Dermis microvascular lymphatic vessel endothelial cell (primary cell): Measurements from ENCODE around the gene SLFN13. TPM values are rescaled to one million over a fixed set of nuclear protein-coding genes. Genes with fewer than 3 reads are reported as not detected.
A peak's percentile ranks its signal among the peaks of the same experiment; 100 is the strongest.
"Not testable (repeated sequence)": the region's sequence is repeated elsewhere in the genome, so short reads cannot be mapped to it uniquely, and the experiment has no call there.

Experiments used
- DNase-seq, 2 donors: peaks; one replicate each; pipeline versions ENCODE4 v3.0.0 to v3.0.0-alpha.2; 2010; ENCODE audit warnings: low read depth in 2 of 2
- total RNA-seq: library from RNA; depleted of rRNA; stranded (reverse); fragments of >200 nt; gene quantifications from 2 replicates; pipeline ENCODE4 v1.2.1, GENCODE V29; 2014

Gene SLFN13, protein sequence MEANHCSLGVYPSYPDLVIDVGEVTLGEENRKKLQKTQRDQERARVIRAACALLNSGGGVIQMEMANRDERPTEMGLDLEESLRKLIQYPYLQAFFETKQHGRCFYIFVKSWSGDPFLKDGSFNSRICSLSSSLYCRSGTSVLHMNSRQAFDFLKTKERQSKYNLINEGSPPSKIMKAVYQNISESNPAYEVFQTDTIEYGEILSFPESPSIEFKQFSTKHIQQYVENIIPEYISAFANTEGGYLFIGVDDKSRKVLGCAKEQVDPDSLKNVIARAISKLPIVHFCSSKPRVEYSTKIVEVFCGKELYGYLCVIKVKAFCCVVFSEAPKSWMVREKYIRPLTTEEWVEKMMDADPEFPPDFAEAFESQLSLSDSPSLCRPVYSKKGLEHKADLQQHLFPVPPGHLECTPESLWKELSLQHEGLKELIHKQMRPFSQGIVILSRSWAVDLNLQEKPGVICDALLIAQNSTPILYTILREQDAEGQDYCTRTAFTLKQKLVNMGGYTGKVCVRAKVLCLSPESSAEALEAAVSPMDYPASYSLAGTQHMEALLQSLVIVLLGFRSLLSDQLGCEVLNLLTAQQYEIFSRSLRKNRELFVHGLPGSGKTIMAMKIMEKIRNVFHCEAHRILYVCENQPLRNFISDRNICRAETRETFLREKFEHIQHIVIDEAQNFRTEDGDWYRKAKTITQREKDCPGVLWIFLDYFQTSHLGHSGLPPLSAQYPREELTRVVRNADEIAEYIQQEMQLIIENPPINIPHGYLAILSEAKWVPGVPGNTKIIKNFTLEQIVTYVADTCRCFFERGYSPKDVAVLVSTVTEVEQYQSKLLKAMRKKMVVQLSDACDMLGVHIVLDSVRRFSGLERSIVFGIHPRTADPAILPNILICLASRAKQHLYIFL
- total RNA-seq = 2.7 and 3.2 TPM in 2 replicates

DNA sequence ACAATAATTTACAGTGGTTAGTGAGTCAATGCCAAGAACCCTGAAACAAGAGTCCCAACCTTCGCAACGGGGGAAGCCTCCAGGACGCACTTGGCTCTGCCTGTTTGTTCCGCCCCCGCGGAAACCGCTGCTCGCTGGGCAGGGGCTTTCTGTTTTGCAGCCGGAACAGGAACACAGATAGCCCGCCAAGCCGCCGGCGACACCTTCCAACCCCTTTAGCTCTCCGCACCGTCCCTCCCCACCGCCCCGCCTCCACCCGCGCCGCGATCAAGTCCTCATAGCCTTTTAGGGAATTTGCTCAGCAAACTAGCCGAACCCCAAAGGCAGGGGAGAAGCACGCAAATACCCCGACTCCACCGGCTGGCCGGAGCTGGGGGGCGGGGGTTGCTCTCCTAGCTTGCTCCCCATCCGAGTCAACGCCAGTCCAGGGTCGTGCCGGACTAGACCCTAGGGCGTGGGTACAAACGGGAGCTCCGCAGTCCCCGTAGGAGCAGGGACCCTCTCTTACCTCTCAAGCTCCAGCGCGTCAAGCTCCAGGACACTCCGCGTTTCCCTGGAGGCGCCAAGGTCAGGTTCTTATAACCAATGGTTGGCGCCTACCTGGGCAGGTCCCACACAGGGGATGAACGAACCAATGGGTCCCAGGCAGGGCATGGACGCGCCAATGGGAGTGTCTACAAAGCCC lies at the start of gene SLFN13:
Gene SLFN13, minus strand, starts transcription at position 553 of the 685 bp plus-strand sequence. CDS start 3,086 bp downstream, outside the sequence.
- peak; percentile 34 to 62 for DNase-seq

DNA sequence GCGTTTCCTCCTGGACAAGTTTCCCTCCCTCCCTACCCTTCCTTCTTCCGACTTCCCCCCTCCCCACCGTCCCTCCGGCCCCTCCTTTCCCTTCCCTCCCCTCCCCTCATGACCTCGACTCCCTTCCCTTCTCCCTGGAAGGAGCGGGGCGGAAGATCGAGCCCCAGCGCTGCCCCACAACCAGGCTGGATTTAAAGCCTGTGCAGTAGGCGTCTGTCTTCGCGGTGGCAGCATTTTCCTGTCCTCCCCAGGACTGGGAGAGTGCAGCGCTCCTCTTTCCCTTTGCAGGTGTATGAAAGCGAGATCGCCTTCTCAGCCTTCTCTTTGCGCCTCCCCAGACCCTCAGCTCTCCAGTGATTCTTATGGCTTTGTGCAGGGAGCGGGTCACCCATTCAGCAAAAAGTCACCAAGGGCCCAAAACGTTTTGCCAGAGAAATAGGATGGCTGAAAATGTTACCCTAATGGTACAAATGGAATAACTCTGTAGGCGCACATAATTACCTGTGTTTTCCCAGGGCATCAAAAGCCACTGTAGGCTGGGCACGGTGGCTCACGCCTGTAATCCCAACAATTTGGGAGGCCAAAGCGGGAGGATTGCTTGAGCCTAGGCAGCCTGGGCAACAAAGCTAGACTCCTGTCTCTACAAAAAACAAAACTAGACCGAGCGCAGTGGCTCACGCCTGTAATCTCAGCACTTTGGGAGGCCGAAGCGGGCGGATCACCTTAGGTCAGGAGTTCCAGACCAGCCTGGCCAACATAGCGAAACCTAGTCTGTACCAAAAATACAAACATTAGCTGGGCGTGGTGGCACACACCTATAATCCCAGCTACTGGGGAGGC lies 48.1 kb upstream of the SLFN13 start:
- no peak for DNase-seq

DNA sequence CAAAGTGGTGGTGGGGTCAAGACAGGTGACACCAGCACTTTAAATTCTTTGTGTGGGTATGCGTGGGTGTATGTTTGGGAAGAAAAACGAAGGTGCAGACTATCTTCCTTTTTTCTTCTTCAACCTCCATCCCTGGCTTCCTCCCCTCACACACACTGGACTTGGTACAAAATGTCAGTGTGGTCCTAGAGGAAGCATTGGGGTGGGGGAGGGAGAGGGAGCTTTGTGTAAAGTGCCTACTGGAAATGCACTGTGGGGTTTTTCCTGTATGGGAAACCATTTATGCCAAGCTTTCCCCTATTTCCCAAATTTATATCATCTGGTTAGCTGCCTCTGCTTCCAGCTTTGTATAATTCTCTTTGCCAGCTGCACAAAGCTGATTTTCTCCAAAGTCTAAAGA lies 44.5 kb upstream of the SLFN13 start:
- DNase-seq = no peak

DNA sequence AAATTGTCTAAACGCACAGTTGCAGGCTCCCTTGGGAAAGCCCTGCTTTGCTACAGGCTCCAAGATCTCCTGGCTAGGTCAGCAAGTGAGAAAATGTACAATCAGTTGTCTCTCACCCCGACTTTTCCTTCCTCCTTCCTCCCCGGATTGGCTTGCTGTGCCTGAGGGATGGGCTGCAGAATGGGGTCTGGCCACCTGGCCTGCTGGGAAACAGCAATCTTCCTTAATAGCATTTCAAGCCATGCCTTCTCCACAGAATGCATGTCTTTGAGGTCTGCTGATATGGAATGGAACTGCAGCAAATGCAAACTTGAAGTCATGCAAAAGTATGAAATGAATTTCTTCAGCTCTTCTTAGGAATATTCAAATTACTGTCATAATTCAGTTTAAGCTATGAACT lies 42.9 kb upstream of the SLFN13 start:
- DNase-seq = no peak

DNA sequence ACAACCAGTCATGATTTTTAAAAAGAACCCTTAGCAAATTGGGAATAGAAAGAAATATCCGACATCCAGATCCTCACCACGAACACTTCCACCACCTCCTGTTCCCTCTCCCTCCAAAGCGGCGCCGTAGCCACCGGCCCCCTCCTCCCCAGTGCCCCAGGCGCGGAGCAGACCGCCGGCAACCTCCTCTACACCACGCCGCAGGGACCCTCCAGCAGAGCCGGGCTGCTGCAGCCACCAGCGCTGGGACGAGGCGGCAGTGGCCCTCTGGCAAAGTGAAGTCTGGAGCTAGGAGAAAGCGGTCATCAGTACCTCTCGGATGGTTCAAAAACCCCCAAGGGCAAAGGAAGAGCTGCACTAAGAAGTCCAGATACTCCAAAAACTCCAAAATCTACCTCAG lies 41.4 kb upstream of the SLFN13 start:
- no peak for DNase-seq

DNA sequence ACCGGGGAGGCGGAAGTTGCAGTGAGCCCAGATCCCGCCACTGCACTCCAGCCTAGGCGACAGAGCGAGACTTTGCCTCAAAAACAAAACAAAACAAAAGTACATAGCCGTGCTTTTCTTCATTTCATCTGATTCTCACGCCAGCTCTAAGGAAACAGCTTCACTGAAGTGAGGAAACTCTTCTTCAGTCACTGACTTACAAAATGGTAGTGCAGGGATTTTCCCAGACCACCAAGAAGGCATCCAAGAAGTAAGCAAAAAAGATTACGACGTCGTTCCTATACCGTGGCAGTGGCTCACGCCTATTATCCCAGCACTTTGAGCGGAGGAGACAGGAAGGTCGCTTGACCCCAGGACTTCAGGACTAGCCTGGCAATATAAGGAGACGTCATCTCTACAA lies 40.4 kb upstream of the SLFN13 start:
- DNase-seq = no peak

DNA sequence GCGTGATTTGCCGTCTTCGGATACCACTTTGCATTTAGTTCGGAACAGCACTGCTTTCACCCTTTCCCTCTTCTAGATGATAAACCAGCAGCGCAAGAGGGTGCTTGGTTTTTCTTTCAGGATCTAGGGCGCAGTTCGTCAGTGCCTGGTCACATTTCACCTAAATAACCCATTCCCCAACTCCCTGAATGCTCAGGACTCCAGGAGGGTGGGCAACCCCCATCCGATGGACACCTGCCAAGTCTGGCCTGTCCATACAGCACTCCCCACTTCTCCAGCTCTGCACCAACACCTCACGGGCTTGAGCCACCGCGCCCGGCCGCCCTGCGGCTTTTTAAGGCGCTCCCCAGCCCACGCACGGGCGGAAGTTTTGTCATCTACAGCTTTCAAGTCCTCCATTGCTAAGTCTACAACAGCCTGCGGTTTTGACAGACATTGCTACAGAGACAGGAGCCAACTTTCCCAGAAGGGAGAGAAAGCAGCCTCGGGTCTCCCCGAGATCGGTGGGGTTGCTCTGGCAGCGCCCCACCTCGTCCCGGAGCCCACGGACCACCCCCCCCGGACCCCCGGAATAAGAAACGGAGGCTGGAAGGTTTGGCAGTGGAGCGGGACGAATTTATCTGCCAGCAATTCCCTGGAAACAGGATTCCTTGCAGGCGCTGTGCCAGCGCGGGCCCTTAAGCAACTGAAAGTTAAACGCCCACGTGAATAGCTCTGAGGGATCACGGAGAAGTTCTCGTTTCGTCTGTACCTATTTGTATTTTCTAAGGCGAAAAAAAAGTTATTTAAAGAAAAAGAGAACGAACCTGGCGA lies 38.6 kb upstream of the SLFN13 start:
- DNase-seq = no peak

DNA sequence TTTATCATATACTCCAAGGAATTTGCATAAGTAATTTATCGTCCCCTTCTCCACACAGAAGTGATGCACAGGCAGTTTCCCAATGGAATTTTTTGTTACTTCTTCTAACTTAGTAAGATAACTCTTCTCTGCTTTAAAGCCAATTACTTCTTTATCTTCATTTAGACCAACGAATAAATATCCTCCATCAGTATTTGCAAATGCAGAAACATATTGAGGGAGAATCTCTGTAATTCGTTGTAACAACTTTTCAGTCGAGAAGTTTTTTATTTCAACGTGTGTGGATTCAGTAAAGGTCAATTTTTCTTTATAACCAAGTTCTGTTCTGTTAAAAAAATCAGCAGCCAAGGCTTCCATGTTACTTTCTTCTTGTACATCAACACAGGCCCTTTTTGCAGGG lies 30.7 kb upstream of the SLFN13 start:
- DNase-seq = no peak

DNA sequence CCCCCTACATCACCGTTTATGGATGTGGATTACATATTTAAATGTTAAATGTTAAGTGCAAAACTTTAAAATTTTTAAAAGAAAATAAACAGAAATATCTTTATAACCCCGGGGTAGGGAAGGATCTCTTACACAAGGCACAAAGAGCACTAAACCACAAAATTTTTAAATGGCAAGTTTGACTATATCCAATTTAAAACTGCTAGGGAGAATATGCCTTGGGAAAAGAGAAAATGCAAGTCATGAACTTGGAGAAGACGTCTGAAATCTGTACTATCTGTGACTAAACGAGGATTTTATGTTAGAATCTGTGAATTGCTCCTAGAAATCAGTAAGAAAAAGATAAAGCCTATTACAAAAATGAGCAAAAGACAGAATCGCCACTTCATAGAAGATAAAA lies 28.7 kb upstream of the SLFN13 start:
- DNase-seq = no peak

DNA sequence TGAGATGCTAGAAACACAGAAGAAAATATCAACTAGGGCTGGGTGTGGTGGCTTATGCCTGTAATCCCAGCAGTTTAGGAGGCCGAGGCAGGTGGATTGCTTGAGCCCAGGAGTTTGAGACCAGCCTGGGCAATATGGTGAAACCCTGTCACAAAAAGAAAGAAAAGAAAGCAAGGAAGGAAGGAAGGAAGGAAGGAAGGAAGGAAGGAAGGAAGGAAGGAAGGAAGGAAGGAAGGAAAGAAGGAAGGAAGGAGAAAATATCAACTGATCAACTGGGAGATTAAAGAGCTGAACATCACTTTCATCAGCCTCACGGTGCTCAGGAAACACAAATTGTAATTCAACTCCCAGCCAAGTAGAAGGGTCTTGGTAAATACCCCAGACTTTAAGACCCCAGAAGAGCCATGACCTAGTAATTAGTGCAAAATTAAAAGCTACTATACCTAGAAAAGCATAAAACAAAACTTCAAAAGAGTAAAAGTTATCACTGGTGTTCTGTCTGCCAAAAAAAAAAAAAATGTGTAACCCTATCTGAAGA lies 27.8 kb upstream of the SLFN13 start:
- DNase-seq = no peak

DNA sequence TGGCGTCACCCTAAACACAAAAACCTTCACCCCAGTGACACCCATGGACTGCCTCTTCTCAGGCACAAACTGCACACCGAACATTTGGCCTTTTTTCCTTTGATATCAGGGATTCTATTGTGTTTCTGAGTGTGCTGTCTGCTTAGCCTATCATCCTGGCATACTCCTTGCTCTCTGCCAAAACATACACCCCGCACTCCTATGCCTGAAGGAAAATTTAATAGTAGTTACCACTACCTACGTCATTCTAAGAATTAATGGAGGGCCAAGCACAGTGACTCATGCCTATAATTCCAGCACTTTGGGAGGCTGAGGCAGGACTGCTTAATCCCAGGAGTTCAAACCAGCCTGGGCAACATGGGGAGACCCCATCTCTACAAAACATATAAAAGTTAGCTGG lies 19.9 kb upstream of the SLFN13 start:
- DNase-seq = no peak

DNA sequence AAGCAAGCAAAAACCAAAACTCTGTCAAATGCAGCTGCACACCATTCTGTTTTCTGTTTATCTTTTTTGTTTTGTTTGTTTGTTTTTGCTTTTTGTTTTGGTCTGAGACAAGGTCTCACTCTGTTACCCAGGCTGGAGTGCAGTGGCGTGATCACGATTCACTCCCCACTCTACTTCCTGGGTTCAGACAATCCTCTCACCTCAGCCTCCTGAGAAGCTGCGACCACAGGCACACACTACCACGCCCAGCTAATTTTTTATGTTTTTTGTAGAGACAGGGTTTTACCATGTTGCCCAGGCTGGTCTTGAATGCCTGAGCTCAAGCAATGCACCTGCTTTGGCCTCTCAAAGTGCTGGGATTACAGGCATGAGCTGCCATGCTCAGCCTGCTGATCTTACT lies 19.3 kb upstream of the SLFN13 start:
- DNase-seq = no peak

DNA sequence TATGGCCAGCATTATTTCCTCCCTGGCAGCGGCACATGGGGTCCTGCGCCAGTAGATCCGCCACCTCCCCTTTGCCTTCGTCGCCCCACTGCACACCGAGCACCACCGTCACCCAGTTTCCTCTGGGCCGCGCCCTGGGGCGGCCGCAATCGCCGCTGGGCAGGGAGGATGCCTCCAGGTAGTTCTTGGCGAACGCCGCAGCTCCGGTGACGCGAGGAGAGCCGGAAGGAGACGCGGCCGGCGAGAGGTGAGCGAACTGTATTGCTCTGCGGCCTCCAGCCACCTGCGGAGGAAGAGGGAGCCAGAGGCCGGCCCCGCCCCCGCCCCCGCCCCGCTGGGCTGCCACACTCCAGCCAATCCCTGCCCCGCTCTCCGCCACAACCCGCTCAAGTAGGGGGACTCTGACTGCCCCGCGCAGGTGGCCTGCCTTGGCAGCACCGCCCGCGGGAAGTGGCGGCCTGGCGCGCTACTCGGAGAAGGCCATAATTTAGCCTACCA lies 11.8 kb upstream of the SLFN13 start:
- peak in 1 of 2 donors; percentile 14 for DNase-seq

DNA sequence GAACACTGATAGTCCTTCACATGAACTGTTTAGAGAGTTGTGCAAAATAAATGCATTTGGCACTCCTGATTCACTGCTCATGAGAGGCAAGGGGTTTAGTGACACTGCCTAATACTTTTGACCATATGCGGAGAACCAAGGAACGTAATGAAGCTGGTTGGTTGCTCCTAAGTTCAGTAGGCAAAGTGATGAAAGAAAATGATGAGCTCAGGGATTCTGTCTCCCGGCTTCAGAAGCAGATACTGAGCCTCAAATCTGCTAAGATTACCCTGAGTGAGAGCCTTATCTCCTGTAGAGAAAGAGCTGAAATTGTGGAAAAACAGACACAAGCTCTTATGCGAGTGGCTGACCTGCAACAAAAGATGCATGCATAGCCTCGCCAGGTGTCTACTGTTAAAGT lies 5.5 kb upstream of the SLFN13 start:
- not testable (repeated sequence) for DNase-seq

DNA sequence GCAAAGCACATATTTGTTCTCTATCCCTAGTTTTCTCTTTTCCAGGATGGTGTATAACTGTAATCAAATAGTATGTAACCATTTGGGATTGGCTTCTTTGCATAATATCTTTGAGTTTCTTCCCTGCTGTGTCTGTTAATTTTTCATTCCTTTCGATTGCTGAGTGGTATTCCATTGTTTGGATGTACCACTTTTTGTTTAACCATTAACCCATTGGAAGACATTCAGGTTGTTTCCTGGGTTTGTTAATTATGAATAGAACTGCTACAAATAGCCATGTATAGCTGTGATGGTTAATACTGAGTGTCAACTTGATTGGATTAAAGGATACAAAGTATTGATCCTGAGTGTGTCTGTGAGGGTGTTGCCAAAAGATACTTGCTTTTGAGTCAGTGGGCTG lies 4.6 kb upstream of the SLFN13 start:
- no peak for DNase-seq

DNA sequence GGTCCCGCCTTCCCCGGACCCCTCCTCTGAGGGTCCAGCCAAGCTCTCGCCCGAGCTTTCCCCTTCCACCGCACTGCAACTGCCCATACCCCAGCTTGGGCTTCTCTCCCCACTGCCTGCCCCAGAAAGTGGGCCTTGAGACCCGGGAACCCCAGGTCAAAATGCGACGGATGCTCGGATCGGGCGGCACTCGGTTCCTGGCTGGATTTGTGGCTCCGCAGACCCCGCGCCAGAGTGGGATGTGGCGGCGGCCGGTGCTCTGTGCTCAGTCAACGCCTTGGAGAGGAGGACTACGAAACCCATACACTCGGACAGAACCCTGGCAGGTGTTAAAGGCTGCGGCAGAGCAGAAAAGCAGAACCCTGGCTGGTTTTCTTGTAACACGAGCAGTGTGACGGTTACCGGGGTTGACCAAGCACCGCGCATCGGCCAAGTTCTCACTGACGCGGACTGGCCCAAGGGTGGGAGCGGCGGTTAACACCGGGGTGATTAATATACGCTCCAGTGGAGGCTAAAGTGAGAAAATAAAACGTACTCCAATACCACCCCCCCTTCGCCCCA lies 885 bp upstream of the SLFN13 start:
- no peak for DNase-seq

DNA sequence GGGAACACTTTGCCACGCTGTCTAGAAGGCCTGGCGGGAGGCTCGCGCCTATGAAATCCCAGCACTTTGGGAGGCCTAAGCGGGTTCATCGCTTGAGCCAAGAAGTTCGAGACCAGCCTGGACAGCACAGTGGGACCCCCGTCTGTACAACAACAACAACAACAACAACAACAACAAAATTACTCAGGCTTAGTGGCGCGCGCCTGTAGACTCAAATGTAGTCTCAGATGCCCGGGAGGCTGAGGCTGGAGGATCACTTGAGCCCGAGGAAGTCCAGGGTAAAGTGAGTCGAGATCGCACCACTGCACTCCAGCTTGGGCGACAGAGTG lies 297 bp upstream of the SLFN13 start:
- no peak for DNase-seq

DNA sequence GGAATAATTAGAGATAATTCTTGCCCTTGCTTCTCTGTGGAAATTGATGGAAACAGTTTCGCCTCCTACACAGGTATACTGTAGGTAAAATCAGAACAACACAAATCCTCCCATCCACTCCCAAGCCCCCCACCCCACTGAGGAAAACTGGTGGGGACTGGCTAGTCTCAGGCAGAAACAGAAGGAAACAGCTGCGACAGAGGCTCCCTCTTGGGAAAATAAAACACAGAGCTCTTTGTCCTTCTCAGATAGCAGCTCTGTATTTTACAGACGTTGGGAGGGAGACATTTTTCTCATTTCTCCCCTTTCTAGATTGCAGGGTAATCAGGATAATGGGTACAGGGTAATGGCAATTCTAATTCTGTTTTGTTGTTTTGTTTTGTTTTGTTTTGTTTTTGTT lies 1.1 kb downstream of the SLFN13 start:
- no peak for DNase-seq

DNA sequence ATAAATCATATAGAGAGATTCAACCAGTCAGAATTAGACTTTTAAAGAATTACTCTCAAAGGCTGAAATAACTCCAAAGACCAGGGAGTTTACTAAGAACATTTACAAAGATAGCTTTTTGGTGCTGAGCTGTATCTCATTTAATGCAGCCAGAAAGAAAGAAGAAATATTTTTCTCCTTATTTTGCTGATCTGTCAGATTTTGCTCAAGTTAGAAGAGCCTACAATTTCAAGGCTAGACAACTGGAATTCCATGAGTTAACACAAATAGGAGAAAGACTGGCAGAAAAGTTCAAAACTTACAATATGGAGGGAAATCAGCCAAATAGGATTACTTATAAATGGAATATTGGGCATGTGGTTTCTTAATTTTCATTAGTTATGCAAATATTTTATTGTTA lies 10.1 kb downstream of the SLFN13 start:
- no peak for DNase-seq
